Activated CD8-positive, alpha-beta memory T cell treated with anti-CD3 and anti-CD28 coated beads, Interleukin-2, amount 10 ng/mL, durations not matched to agents 7 days and 5 days (primary cell): Measurements from ENCODE around the gene EIF3I. TPM values are rescaled to one million over a fixed set of nuclear protein-coding genes. Genes with fewer than 3 reads are reported as not detected.

ENCODE experiments used
- ATAC-seq: fragments of 150-1000 bp; cut with Tn5 transposase; one replicate; pipeline ENCODE4 v1.10.0; 2021; ENCODE audit warnings: moderate library complexity
- CTCF ChIA-PET: fragments of 350-600 bp; sonication (Branson Sonifier 250); formaldehyde crosslinking; loops from one replicate; lab custom pipeline; 2021; ENCODE audit warnings: antibody characterized with exemption; lab: Charles Lee
- DNase-seq: peaks from one replicate; pipeline ENCODE4 v3.0.0-alpha.2; 2020
- H3K27ac Mint-ChIP-seq: one replicate; pipeline ENCODE4 v1.8.0; 2021; ENCODE audit warnings: mild to moderate bottlenecking, mixed read lengths
- H3K27me3 Mint-ChIP-seq: one replicate; pipeline ENCODE4 v1.8.0; 2021; ENCODE audit warnings: mixed read lengths
- H3K36me3 Mint-ChIP-seq: one replicate; pipeline ENCODE4 v1.8.0; 2021; ENCODE audit warnings: mild to moderate bottlenecking, mixed read lengths
- H3K4me1 Mint-ChIP-seq: one replicate; pipeline ENCODE4 v1.8.0; 2021; ENCODE audit warnings: mixed read lengths
- H3K4me3 Mint-ChIP-seq: one replicate; pipeline ENCODE4 v1.8.0; 2021; ENCODE audit warnings: mild to moderate bottlenecking, moderate library complexity, mixed read lengths
- H3K9me3 Mint-ChIP-seq: one replicate; pipeline ENCODE4 v1.8.0; 2022; ENCODE audit warnings: low read depth, mixed read lengths
- total RNA-seq, 2 experiments: library from RNA; stranded (reverse); gene quantifications; one replicate each; pipeline ENCODE4 v1.2.3, GENCODE V29; 2021

EIF3I gene
- total RNA-seq, 2 experiments from 2014 or later = 162 to 227 TPM

- CTCF ChIA-PET = interaction anchor here (1.2 to 3.9 kb wide), 10 partner anchors 11 to 198 kb away, joined by 3 to 18 read pairs (median 5); partner anchors contain the start of genes KPNA6, LCK and TXLNA
- peaks cover 25% of the 10 kb centered on the region for H3K36me3 Mint-ChIP-seq
- H3K4me1 Mint-ChIP-seq = peaks cover 68% of the 10 kb centered on the region
- H3K27ac Mint-ChIP-seq = peak within 1 kb of the TSS; percentile 94
- peak within 1 kb of the TSS; percentile 87 for H3K4me3 Mint-ChIP-seq
- DNase-seq = peak; percentile 71
- ATAC-seq = peak; percentile 62
- no peaks in the 10 kb centered on the region for H3K27me3 Mint-ChIP-seq
- H3K9me3 Mint-ChIP-seq = no peaks in the 10 kb centered on the region
Measured at GRCh38 chr1:32200226-32201010, 21.8 kb upstream of the EIF3I start, which contains the start of gene CCDC28B. Gene CCDC28B, plus strand, starts transcription at chr1:32200595. Its CDS starts 1,341 bp downstream, at chr1:32201936.

- H3K27me3 Mint-ChIP-seq = no peaks in the 10 kb centered on the region
- no peaks in the 10 kb centered on the region for H3K9me3 Mint-ChIP-seq
- DNase-seq = peak; percentile 94
- H3K4me3 Mint-ChIP-seq = peak overlapping the region; percentile 87
- CTCF ChIA-PET = interaction anchor here (1.0 to 3.9 kb wide), 14 partner anchors 12 to 198 kb away, joined by 3 to 18 read pairs (median 4); partner anchors contain the start of genes BSDC1, KPNA6, LCK and TXLNA
- H3K4me1 Mint-ChIP-seq = peaks cover 62% of the 10 kb centered on the region
- H3K27ac Mint-ChIP-seq = peak overlapping the region; percentile 94
- peak; percentile 69 for ATAC-seq
- H3K36me3 Mint-ChIP-seq = peaks cover 21% of the 10 kb centered on the region
Measured at GRCh38 chr1:32201011-32201855, 21.0 kb upstream of the EIF3I start.

GRCh38 chr1:32204943-32205361 lies 17.3 kb upstream of the EIF3I start:
- DNase-seq (no peak), ATAC-seq (no peak)
- Mint-ChIP-seq H3K9me3 (no peaks in the 10 kb centered on the region), H3K4me1 (peaks cover 37% of the 10 kb centered on the region), H3K36me3 (peaks cover 2% of the 10 kb centered on the region), H3K27me3 (no peaks in the 10 kb centered on the region), H3K4me3 (peak overlapping the region; percentile 90), H3K27ac (no peak overlapping the region)
- CTCF ChIA-PET = interaction anchor here (0.6 to 4.2 kb wide), 6 partner anchors 11 to 225 kb away, joined by 3 to 39 read pairs (median 4); partner anchors contain the start of genes EIF3I and TMEM234

GRCh38 chr1:32205401-32206370 lies 16.5 kb upstream of the EIF3I start, which contains the start of gene IQCC:
Gene IQCC, plus strand, starts transcription at chr1:32205671. Its CDS starts 11 bp downstream, at chr1:32205682.
- Mint-ChIP-seq H3K4me3 (peak within 1 kb of the TSS; percentile 90), H3K36me3 (peaks cover 2% of the 10 kb centered on the region), H3K27ac (peak within 1 kb of the TSS; percentile 87), H3K9me3 (no peaks in the 10 kb centered on the region), H3K27me3 (no peaks in the 10 kb centered on the region), H3K4me1 (peaks cover 32% of the 10 kb centered on the region)
- CTCF ChIA-PET = interaction anchor here (0.6 to 4.2 kb wide), 9 partner anchors 9 to 226 kb away, joined by 3 to 39 read pairs (median 4); partner anchors contain the start of genes EIF3I, MARCKSL1 and TMEM234
- ATAC-seq (peak; percentile 82), DNase-seq (peak; percentile 89)

GRCh38 chr1:32208469-32208868 lies 13.7 kb upstream of the EIF3I start:
- H3K27ac Mint-ChIP-seq = no peak overlapping the region
- no peak for DNase-seq
- H3K9me3 Mint-ChIP-seq = no peaks in the 10 kb centered on the region
- H3K27me3 Mint-ChIP-seq = no peaks in the 10 kb centered on the region
- ATAC-seq = no peak
- no peak overlapping the region for H3K4me3 Mint-ChIP-seq
- H3K36me3 Mint-ChIP-seq = no peaks in the 10 kb centered on the region
- CTCF ChIA-PET = interaction anchor here (1.6 kb wide), 1 partner anchor 205 kb away, joined by 3 read pairs; no protein-coding TSS in a partner anchor
- peaks cover 15% of the 10 kb centered on the region for H3K4me1 Mint-ChIP-seq

- ATAC-seq = no peak
- H3K4me1 Mint-ChIP-seq = peaks cover 12% of the 10 kb centered on the region
Measured at GRCh38 chr1:32208891-32209328, 13.3 kb upstream of the EIF3I start, which contains the start of gene DCDC2B. Gene DCDC2B, plus strand, starts transcription at chr1:32209089. Its CDS starts 5 bp downstream, at chr1:32209094.

GRCh38 chr1:32215629-32216480 lies 6.4 kb upstream of the EIF3I start:
- Mint-ChIP-seq H3K36me3 (no peaks in the 10 kb centered on the region), H3K27ac (peak overlapping the region; percentile 51), H3K9me3 (no peaks in the 10 kb centered on the region), H3K4me1 (peaks cover 10% of the 10 kb centered on the region), H3K4me3 (no peak overlapping the region), H3K27me3 (no peaks in the 10 kb centered on the region)
- ATAC-seq (peak; percentile 92), DNase-seq (peak; percentile 71)
- CTCF ChIA-PET = interaction anchor here (0.6 to 4.4 kb wide), 40 partner anchors 8 to 217 kb away, joined by 3 to 99 read pairs (median 5); partner anchors contain the start of genes BSDC1, CCDC28B, FAM167B and HDAC1

More at GRCh38 chr1:32208891-32209328, 13.3 kb upstream of the EIF3I start, which contains the start of gene DCDC2B:
- no peak for DNase-seq
- CTCF ChIA-PET = interaction anchor here (1.0 to 1.6 kb wide), 2 partner anchors 142 to 204 kb away, joined by 3 read pairs; no protein-coding TSS in a partner anchor
- Mint-ChIP-seq H3K9me3 (no peaks in the 10 kb centered on the region), H3K27ac (no peak within 1 kb of the TSS), H3K27me3 (no peaks in the 10 kb centered on the region), H3K36me3 (no peaks in the 10 kb centered on the region), H3K4me3 (no peak within 1 kb of the TSS)

GRCh38 chr1:32216566-32216965 lies 5.6 kb upstream of the EIF3I start:
- Mint-ChIP-seq H3K4me1 (peaks cover 17% of the 10 kb centered on the region), H3K27ac (peak overlapping the region; percentile 51), H3K9me3 (no peaks in the 10 kb centered on the region), H3K4me3 (no peak overlapping the region), H3K27me3 (no peaks in the 10 kb centered on the region), H3K36me3 (no peaks in the 10 kb centered on the region)
- ATAC-seq = no peak
- DNase-seq = no peak
- CTCF ChIA-PET = interaction anchor here (0.8 to 4.4 kb wide), 24 partner anchors 7 to 218 kb away, joined by 3 to 99 read pairs (median 8); partner anchors contain the start of genes CCDC28B, FAM167B, HDAC1 and IQCC

GRCh38 chr1:32219022-32219421 lies 3.2 kb upstream of the EIF3I start:
- no peaks in the 10 kb centered on the region for H3K9me3 Mint-ChIP-seq
- no peak overlapping the region for H3K4me3 Mint-ChIP-seq
- peaks cover 2% of the 10 kb centered on the region for H3K36me3 Mint-ChIP-seq
- no peaks in the 10 kb centered on the region for H3K27me3 Mint-ChIP-seq
- CTCF ChIA-PET = interaction anchor here (0.7 to 2.1 kb wide), 4 partner anchors 9 to 40 kb away, joined by 3 to 8 read pairs (median 3); no protein-coding TSS in a partner anchor
- DNase-seq (no peak), ATAC-seq (no peak)
- H3K27ac Mint-ChIP-seq = no peak overlapping the region
- H3K4me1 Mint-ChIP-seq = peaks cover 32% of the 10 kb centered on the region

GRCh38 chr1:32220746-32221580 lies 1.2 kb upstream of the EIF3I start:
- ATAC-seq (no peak), DNase-seq (no peak)
- peak overlapping the region; percentile 97 for H3K27ac Mint-ChIP-seq
- H3K4me1 Mint-ChIP-seq = peaks cover 36% of the 10 kb centered on the region
- H3K27me3 Mint-ChIP-seq = no peaks in the 10 kb centered on the region
- H3K4me3 Mint-ChIP-seq = peak overlapping the region; percentile 97
- CTCF ChIA-PET = interaction anchor here (0.9 to 1.8 kb wide), 4 partner anchors 15 to 70 kb away, joined by 3 to 5 read pairs (median 3); partner anchors contain the start of gene IQCC
- no peaks in the 10 kb centered on the region for H3K9me3 Mint-ChIP-seq
- peaks cover 12% of the 10 kb centered on the region for H3K36me3 Mint-ChIP-seq
